Spleen (tissue), 7 donors: Measurements from ENCODE around the gene TNFAIP2.
A peak's percentile ranks its signal among the peaks of the same experiment; 100 is the strongest.

Experiments
- POLR2AphosphoS5 ChIP-seq, 3 donors: sonication (generic); formaldehyde crosslinking; IDR thresholded peaks; one replicate each; pipeline ENCODE4 v1.5.1; 2017; ENCODE audit warnings: antibody characterized with exemption in 3 of 3
- TF ChIP-seq, protein P1 (sequence below), 11 experiments: fragments of 200-600 bp in 7 of 11; fragments of 450-650 bp in 4 of 11; sonication (generic) in 4 of 11; IDR thresholded peaks in 8 of 11; conservative IDR thresholded peaks in 3 of 11; 1 replicate in 7 of 11; 2 replicates in 4 of 11; pipeline versions ENCODE4 v1.4.0 to v1.8.0; 2016 to 2021; ENCODE audit warnings: antibody characterized with exemption in 11 of 11, inconsistent platforms in 4 of 11, mild to moderate bottlenecking in 1 of 11
- donor health status: DM: no; HTN: no; CAD: no; lungs with moderate emphysema.
- donor health status: DM: no; HTN: no; CAD: no.
- donor health status: DM: no; HTN: no; CAD: no.

DNA sequence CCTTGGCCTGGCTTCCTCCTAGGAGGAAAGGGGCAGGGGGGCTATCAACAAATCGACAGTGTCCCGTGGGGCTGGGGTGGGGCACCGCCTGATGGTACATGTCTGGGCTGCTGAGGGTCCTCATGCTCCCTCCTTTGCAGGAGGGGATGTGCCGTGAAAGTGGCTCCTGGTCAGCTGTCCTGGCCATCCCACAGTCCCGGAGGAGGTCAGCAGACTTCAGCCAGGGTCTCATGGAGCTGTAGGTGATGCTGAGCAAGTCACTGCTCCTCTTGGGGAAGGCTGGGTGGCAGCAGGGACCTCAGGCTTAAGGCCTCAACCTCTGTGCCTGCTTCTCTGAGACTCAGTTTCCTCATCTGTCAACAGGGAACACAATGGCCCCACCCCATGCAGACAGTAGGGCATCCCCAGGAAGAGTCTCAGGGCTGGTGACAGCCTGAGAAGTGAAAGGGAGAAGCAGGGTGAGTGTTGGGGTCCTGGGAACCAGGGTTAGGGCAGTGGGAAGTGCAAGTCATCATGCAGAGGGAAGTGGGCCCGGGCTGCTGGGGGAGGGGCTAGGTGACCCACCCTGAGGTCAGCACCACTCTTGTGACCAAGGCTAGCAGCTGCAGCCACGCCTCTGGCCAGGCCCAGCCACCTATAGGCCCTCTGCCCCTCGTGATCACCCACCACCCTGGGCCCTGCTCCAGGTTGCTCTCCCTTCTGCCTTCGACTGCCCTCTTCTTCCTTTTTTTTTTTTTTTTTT lies 4.4 kb upstream of the TNFAIP2 start:
- TF ChIP-seq, protein P1, sequence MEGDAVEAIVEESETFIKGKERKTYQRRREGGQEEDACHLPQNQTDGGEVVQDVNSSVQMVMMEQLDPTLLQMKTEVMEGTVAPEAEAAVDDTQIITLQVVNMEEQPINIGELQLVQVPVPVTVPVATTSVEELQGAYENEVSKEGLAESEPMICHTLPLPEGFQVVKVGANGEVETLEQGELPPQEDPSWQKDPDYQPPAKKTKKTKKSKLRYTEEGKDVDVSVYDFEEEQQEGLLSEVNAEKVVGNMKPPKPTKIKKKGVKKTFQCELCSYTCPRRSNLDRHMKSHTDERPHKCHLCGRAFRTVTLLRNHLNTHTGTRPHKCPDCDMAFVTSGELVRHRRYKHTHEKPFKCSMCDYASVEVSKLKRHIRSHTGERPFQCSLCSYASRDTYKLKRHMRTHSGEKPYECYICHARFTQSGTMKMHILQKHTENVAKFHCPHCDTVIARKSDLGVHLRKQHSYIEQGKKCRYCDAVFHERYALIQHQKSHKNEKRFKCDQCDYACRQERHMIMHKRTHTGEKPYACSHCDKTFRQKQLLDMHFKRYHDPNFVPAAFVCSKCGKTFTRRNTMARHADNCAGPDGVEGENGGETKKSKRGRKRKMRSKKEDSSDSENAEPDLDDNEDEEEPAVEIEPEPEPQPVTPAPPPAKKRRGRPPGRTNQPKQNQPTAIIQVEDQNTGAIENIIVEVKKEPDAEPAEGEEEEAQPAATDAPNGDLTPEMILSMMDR (IDR thresholded peaks at IDR 0.05 in 8 of 11, conservative IDR thresholded peaks at IDR 0.05 in 3 of 11), result no peak
- peak; percentile 65 to 86 (median 67) for TF ChIP-seq POLR2AphosphoS5 (IDR thresholded peaks at IDR 0.05)
